ENCODE results near the gene ALDH1A3. TPM values are rescaled to one million over a fixed set of nuclear protein-coding genes. Genes with fewer than 3 reads are reported as not detected.

Gene ALDH1A3
- total and polyA plus RNA-seq, 2 donors = 1.0 to 7.8 TPM

GRCh38 chr15:100918034-100918689 lies 38.5 kb downstream of the ALDH1A3 start:
- Histone ChIP-seq H3K4me1 (ENCODE audit: control insufficient read depth in 2 of 2, insufficient read depth in 2 of 2, low read length in 2 of 2) (peaks cover 0 to 6% of the 10 kb centered on the region in 2 donors), H3K9me3 (ENCODE audit: control insufficient read depth in 2 of 2, insufficient read depth in 1 of 2, low read length in 1 of 2) (no peaks in the 10 kb centered on the region), H3K27ac (ENCODE audit: low read depth in 1 of 2, low read length in 1 of 2) (no peak overlapping the region), H3K4me3 (ENCODE audit: low read length in 2 of 2) (peak overlapping the region; percentile 2 to 49), H3K27me3 (ENCODE audit: control insufficient read depth in 2 of 2, insufficient read depth in 1 of 2, low read length in 1 of 2) (peaks cover 32 to 64% of the 10 kb centered on the region in 2 donors), H3K36me3 (ENCODE audit: control insufficient read depth in 2 of 2, insufficient read depth in 2 of 2, low read length in 1 of 2) (no peaks in the 10 kb centered on the region)
- 3% methylated on average over 42 of the region's 42 CpGs for WGBS
- DNase-seq (ENCODE audit: low read depth in 6 of 9, low spot score in 9 of 9) = peak in 6 of 9 donors; percentile 14 to 62 (median 32)

GRCh38 chr15:100918690-100919480 lies 39.3 kb downstream of the ALDH1A3 start, which contains the start of gene LRRK1:
Gene LRRK1, plus strand, starts transcription at chr15:100919357. Its CDS starts 5,276 bp downstream, at chr15:100924633.
- H3K4me3 ChIP-seq (ENCODE audit: low read length in 2 of 2) = peak within 1 kb of the TSS; percentile 23 to 49
- H3K4me1 ChIP-seq (ENCODE audit: control insufficient read depth in 2 of 2, insufficient read depth in 2 of 2, low read length in 2 of 2) = peaks cover 0 to 6% of the 10 kb centered on the region in 2 donors
- no peak for DNase-seq (ENCODE audit: low read depth in 6 of 9, low spot score in 9 of 9)
- peak within 1 kb of the TSS in 1 of 2 donors; percentile 31 for H3K27ac ChIP-seq (ENCODE audit: low read depth in 1 of 2, low read length in 1 of 2)
- H3K36me3 ChIP-seq (ENCODE audit: control insufficient read depth in 2 of 2, insufficient read depth in 2 of 2, low read length in 1 of 2) = no peaks in the 10 kb centered on the region
- 2% methylated on average over 86 of the region's 87 CpGs for WGBS
- H3K9me3 ChIP-seq (ENCODE audit: control insufficient read depth in 2 of 2, insufficient read depth in 1 of 2, low read length in 1 of 2) = no peaks in the 10 kb centered on the region
- H3K27me3 ChIP-seq (ENCODE audit: control insufficient read depth in 2 of 2, insufficient read depth in 1 of 2, low read length in 1 of 2) = peaks cover 32 to 62% of the 10 kb centered on the region in 2 donors

- Histone ChIP-seq H3K27ac (ENCODE audit: low read depth in 1 of 2, low read length in 1 of 2) (no peak overlapping the region), H3K36me3 (ENCODE audit: control insufficient read depth in 2 of 2, insufficient read depth in 2 of 2, low read length in 1 of 2) (no peaks in the 10 kb centered on the region), H3K9me3 (ENCODE audit: control insufficient read depth in 2 of 2, insufficient read depth in 1 of 2, low read length in 1 of 2) (no peaks in the 10 kb centered on the region), H3K4me3 (ENCODE audit: low read length in 2 of 2) (peak overlapping the region; percentile 23 to 49), H3K4me1 (ENCODE audit: control insufficient read depth in 2 of 2, insufficient read depth in 2 of 2, low read length in 2 of 2) (peaks cover 0 to 6% of the 10 kb centered on the region in 2 donors), H3K27me3 (ENCODE audit: control insufficient read depth in 2 of 2, insufficient read depth in 1 of 2, low read length in 1 of 2) (peaks cover 32 to 61% of the 10 kb centered on the region in 2 donors)
- 2% methylated on average over 80 of the region's 80 CpGs for WGBS
- no peak for DNase-seq (ENCODE audit: low read depth in 6 of 9, low spot score in 9 of 9)
Observed at GRCh38 chr15:100919481-100920405, 40.1 kb downstream of the ALDH1A3 start.

- no peak overlapping the region for H3K27ac ChIP-seq (ENCODE audit: low read depth in 1 of 2, low read length in 1 of 2)
- H3K4me3 ChIP-seq (ENCODE audit: low read length in 2 of 2) = no peak overlapping the region
- no peaks in the 10 kb centered on the region for H3K9me3 ChIP-seq (ENCODE audit: control insufficient read depth in 2 of 2, insufficient read depth in 1 of 2, low read length in 1 of 2)
- H3K4me1 ChIP-seq (ENCODE audit: control insufficient read depth in 2 of 2, insufficient read depth in 2 of 2, low read length in 2 of 2) = peaks cover 0 to 6% of the 10 kb centered on the region in 2 donors
- WGBS = 97% methylated on average over 8 of the region's 8 CpGs
- no peaks in the 10 kb centered on the region for H3K36me3 ChIP-seq (ENCODE audit: control insufficient read depth in 2 of 2, insufficient read depth in 2 of 2, low read length in 1 of 2)
- DNase-seq (ENCODE audit: low read depth in 6 of 9, low spot score in 9 of 9) = no peak
- H3K27me3 ChIP-seq (ENCODE audit: control insufficient read depth in 2 of 2, insufficient read depth in 1 of 2, low read length in 1 of 2) = peaks cover 32 to 61% of the 10 kb centered on the region in 2 donors
Observed at GRCh38 chr15:100920516-100921135, 41.0 kb downstream of the ALDH1A3 start.

GRCh38 chr15:100922192-100923040 lies 42.8 kb downstream of the ALDH1A3 start:
- no peak for DNase-seq (ENCODE audit: low read depth in 6 of 9, low spot score in 9 of 9)
- no peak overlapping the region for H3K4me3 ChIP-seq (ENCODE audit: low read length in 2 of 2)
- peaks cover 32 to 52% of the 10 kb centered on the region in 2 donors for H3K27me3 ChIP-seq (ENCODE audit: control insufficient read depth in 2 of 2, insufficient read depth in 1 of 2, low read length in 1 of 2)
- peak overlapping the region in 1 of 2 donors; percentile 19 for H3K27ac ChIP-seq (ENCODE audit: low read depth in 1 of 2, low read length in 1 of 2)
- H3K36me3 ChIP-seq (ENCODE audit: control insufficient read depth in 2 of 2, insufficient read depth in 2 of 2, low read length in 1 of 2) = no peaks in the 10 kb centered on the region
- WGBS = 30% methylated on average over 13 of the region's 13 CpGs
- H3K9me3 ChIP-seq (ENCODE audit: control insufficient read depth in 2 of 2, insufficient read depth in 1 of 2, low read length in 1 of 2) = no peaks in the 10 kb centered on the region
- peaks cover 0 to 6% of the 10 kb centered on the region in 2 donors for H3K4me1 ChIP-seq (ENCODE audit: control insufficient read depth in 2 of 2, insufficient read depth in 2 of 2, low read length in 2 of 2)

GRCh38 chr15:100923076-100923475 lies 43.4 kb downstream of the ALDH1A3 start:
- no peak for DNase-seq (ENCODE audit: low read depth in 6 of 9, low spot score in 9 of 9)
- Histone ChIP-seq H3K9me3 (ENCODE audit: control insufficient read depth in 2 of 2, insufficient read depth in 1 of 2, low read length in 1 of 2) (no peaks in the 10 kb centered on the region), H3K36me3 (ENCODE audit: control insufficient read depth in 2 of 2, insufficient read depth in 2 of 2, low read length in 1 of 2) (no peaks in the 10 kb centered on the region), H3K27ac (ENCODE audit: low read depth in 1 of 2, low read length in 1 of 2) (no peak overlapping the region), H3K4me1 (ENCODE audit: control insufficient read depth in 2 of 2, insufficient read depth in 2 of 2, low read length in 2 of 2) (peaks cover 0 to 6% of the 10 kb centered on the region in 2 donors), H3K4me3 (ENCODE audit: low read length in 2 of 2) (no peak overlapping the region), H3K27me3 (ENCODE audit: control insufficient read depth in 2 of 2, insufficient read depth in 1 of 2, low read length in 1 of 2) (peaks cover 32 to 46% of the 10 kb centered on the region in 2 donors)
- 94% methylated on average over 7 of the region's 7 CpGs for WGBS

- H3K36me3 ChIP-seq (ENCODE audit: control insufficient read depth in 2 of 2, insufficient read depth in 2 of 2, low read length in 1 of 2) = no peaks in the 10 kb centered on the region
- peaks cover 0 to 6% of the 10 kb centered on the region in 2 donors for H3K4me1 ChIP-seq (ENCODE audit: control insufficient read depth in 2 of 2, insufficient read depth in 2 of 2, low read length in 2 of 2)
- H3K27ac ChIP-seq (ENCODE audit: low read depth in 1 of 2, low read length in 1 of 2) = no peak overlapping the region
Observed at GRCh38 chr15:100923902-100924301, 44.3 kb downstream of the ALDH1A3 start.

GRCh38 chr15:100924436-100924835 lies 44.8 kb downstream of the ALDH1A3 start:
- Histone ChIP-seq H3K4me1 (ENCODE audit: control insufficient read depth in 2 of 2, insufficient read depth in 2 of 2, low read length in 2 of 2) (peaks cover 0 to 6% of the 10 kb centered on the region in 2 donors), H3K9me3 (ENCODE audit: control insufficient read depth in 2 of 2, insufficient read depth in 1 of 2, low read length in 1 of 2) (no peaks in the 10 kb centered on the region), H3K27me3 (ENCODE audit: control insufficient read depth in 2 of 2, insufficient read depth in 1 of 2, low read length in 1 of 2) (peaks cover 18 to 35% of the 10 kb centered on the region in 2 donors), H3K36me3 (ENCODE audit: control insufficient read depth in 2 of 2, insufficient read depth in 2 of 2, low read length in 1 of 2) (no peaks in the 10 kb centered on the region), H3K27ac (ENCODE audit: low read depth in 1 of 2, low read length in 1 of 2) (no peak overlapping the region), H3K4me3 (ENCODE audit: low read length in 2 of 2) (no peak overlapping the region)
- DNase-seq (ENCODE audit: low read depth in 6 of 9, low spot score in 9 of 9) = no peak
- WGBS = 96% methylated on average over 11 of the region's 11 CpGs

More at GRCh38 chr15:100923902-100924301, 44.3 kb downstream of the ALDH1A3 start:
- H3K27me3 ChIP-seq (ENCODE audit: control insufficient read depth in 2 of 2, insufficient read depth in 1 of 2, low read length in 1 of 2) = peaks cover 23 to 37% of the 10 kb centered on the region in 2 donors
- H3K4me3 ChIP-seq (ENCODE audit: low read length in 2 of 2) = no peak overlapping the region
- 95% methylated on average over 5 of the region's 5 CpGs for WGBS
- no peaks in the 10 kb centered on the region for H3K9me3 ChIP-seq (ENCODE audit: control insufficient read depth in 2 of 2, insufficient read depth in 1 of 2, low read length in 1 of 2)
- no peak for DNase-seq (ENCODE audit: low read depth in 6 of 9, low spot score in 9 of 9)

Measured in thymus (tissue), 11 donors.